COR-L47 (cell line): ENCODE measurements around the gene SERPINA3.
"Not testable (repeated sequence)": the region's sequence is repeated elsewhere in the genome, so short reads cannot be mapped to it uniquely, and the experiment has no call there.

Experiments
- DNase-seq: peaks from one replicate; lab custom pipeline; 2025; lab: John Stamatoyannopoulos, UW

SERPINA3 gene

DNA sequence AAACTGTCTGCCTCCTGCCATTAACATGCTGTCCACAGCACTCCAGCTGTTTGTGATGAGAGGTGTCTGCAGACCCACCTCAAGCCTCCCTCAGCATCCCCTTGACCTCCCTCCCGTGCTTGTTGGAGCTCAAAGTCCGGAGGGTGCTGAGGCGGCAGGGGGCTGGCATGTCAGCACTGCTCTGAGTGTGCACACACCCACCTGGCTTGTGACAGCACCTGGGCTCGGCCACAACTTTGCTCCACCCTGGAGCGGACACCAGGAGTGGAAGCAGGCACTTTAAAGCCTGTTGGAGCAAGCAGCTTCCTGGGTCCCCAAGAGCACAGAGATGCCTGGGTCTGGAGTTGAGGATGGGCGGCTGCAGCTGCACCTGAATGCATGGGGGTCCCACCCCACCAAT is 20.9 kb downstream of the SERPINA3 start:
- DNase-seq = no peak

DNA sequence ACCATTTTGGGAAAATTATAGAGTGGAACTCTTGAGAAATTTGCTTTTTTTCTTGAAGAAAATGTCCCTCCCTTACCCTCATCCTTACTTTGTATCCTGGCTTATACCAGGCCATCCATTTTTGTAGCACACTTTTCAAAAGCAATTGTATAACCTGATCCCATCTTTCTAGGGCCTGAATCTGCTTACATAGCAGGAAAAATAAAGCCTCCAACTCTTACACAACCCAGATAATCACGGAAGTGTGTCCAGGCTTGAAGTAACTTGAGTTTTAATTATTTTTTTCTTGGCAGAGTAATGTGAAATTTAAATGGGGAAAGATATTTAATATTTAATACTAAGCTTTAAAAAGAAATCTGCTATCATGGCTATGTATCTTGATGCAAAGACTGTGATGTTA is 23.0 kb downstream of the SERPINA3 start:
- no peak for DNase-seq

DNA sequence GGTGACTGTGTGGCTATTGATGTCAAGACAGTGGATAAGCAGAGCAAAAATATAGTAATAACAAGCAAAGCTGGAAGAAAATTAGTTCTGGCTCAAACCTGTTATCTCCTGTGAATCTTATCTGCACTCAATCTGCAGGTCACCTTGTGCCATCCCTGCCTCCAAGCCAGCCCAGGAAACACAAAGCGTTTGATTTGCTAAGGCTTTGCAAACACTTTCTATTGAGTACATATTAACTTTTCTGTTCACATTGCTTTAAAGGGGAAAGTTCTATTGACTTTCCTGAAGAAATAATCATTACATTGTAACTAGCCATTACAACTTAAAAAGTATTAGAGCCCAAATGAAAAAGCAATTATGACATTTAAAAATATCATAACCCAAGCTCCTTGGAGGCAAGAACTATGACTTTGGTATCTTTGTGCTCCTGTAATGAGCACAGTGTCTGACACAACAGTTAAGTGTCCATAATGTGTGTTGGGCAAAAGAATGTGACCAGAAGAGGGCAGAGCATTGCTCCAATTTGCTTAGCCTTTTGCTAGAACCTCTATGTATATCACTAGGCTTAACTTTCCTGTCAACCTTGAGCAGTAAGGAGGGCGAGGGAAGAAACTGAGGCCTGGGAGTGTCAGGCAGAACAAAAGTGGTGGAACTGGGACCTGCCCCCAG is 24.7 kb downstream of the SERPINA3 start:
- DNase-seq = no peak

DNA sequence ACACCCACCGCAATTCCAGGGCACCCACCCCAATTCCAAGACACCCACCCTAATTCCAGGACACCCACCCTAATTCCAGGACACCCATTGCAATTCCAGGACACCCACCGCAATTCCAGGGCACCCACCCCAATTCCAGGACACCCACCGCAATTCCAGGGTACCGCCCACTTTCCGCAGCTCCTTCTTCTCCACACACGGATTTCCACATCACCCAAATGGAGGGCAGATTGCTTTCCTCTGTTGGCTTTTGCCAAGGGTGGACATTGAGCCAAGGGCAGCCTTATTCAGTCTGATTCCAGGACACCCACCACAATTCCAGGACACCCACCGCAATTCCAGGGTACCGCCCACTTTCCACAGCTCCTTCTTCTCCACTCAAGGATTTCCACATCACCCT is 25.6 kb downstream of the SERPINA3 start:
- not testable (repeated sequence) for DNase-seq

DNA sequence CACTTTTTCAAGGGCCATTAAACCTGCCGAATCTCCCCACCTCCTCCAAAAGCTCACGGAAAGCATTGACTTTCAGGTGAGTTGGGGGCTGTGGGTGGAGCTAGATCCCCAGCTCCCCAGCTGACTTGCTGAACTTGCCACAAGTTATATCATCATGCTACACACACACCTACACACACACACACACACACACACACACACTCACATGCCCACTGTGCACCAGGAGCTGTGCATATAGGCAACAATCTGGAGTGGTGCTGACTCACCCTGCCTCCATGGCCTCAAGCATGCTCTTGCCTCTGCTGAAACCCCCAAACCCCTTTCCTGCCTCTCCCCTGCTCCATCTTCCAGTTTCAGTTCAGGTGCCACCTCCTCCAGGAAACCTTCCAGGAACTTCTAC is 26.1 kb downstream of the SERPINA3 start:
- no peak for DNase-seq

DNA sequence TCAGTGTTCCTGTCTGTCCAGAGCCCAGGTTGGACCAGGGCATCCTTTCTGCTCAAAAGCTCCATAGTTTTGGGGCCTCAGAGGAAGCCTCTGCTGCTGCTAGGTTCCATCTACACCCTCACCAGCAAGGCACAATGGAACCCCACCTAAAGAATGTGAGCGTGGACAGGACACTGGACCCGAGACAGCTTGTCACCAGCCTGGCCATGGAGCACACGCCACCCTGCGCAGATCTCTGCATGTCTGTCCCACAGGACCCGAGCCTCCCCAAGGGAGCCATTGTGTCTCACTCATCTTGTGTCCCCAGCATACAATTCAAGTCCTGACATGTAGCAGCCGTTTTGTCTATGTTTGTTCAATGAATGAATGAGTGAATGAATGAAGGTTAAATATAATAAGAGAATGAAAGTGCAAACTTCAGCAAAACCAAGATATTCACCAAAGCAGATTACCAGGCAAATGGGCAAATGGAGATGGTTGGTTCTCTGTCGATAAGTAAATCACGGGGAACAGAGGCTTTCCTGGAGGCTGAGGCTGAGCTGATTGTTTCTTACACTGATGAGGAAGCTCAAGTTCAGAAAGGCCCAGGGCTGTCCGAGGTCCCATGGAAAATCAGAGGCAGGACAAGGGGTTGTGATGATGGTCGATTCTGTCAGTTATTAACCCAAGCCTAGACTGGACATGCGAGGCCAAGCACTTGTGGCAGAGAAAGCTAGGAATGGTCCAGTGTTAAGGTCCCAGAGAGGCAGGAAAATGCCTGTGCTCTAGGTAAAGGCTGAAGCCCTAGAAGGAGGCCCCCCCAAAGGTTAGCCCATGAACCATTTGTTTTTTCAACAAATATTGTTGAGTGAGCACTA is 27.0 kb downstream of the SERPINA3 start:
- DNase-seq = no peak

DNA sequence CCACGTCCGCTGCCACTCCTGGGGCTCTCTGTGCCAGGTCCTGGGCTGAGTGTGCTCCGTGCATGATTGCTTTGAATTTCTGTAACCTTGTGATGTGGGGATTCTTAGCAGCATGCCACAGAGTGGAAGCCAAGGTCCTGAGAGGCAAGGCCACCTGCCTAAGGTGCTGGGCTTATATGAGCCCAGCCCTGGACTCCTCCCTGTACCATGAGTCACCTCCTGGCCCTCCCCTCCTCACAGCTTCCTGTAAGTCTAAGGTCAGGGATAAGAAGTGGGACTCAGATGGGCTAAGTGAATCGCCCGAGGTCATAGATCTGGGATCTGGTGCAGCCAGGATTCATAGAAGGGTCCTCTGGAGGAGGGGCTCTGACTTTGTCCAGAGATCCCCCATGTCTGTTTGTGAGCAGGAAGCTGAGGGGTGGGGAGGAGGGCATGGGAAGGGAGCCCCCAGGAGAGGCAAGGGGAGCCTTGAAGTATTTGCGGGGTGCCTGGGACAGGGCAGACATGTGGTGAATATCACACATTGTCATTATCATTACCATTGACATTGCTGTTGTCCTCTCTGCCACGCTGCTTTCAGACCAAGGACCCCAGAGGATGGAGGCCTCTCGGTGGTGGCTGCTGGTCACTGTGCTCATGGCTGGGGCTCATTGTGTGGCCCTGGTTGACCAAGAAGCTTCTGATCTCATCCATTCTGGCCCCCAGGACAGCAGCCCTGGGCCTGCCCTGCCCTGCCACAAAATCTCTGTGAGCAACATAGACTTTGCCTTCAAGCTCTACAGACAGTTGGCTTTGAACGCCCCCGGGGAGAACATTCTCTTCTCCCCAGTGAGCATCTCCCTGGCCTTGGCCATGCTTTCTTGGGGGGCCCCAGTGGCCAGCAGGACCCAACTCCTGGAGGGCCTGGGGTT is 28.8 kb downstream of the SERPINA3 start:
- DNase-seq = no peak

DNA sequence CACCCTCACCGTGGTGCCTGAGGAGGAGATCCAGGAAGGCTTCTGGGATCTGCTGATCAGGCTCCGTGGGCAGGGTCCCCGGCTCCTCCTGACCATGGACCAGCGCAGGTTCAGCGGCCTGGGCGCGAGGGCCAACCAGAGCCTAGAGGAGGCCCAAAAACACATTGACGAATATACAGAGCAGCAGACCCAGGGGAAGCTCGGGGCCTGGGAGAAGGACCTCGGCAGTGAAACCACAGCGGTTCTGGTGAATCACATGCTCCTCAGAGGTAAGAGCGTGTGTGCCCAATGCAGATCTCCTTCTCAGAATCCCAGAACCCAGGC is 29.4 kb downstream of the SERPINA3 start:
- no peak for DNase-seq

DNA sequence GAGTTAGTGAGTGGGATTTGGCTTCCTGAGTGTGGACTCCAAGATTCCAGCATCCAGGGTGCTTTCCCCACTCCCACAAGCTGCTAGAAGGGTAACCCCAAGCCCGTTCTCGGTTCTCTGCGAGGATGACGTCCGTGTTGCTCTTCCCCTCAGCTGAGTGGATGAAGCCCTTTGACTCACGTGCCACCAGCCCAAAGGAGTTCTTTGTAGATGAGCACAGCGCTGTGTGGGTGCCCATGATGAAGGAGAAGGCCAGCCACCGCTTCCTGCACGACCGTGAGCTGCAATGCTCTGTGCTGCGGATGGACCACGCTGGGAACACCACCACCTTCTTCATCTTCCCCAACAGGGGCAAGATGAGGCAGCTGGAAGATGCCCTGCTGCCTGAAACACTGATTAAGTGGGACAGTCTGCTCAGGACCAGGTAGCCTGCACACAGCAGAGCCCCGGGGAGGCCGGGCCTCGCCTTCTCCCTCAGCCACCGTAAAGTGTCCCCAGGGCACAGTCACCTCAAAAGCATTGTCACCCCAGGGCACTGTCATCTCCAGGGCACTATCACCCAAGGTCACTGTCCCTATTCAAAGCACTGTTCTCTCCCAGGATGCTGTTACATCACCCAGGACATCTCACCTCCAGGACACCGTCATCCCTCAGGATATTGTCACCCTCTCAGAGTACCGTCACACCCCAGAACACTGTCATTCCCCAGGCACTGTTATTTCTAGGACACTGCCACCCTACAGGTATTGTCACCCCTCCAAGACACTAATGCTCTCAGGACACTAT is 31.3 kb downstream of the SERPINA3 start:
- no peak for DNase-seq

DNA sequence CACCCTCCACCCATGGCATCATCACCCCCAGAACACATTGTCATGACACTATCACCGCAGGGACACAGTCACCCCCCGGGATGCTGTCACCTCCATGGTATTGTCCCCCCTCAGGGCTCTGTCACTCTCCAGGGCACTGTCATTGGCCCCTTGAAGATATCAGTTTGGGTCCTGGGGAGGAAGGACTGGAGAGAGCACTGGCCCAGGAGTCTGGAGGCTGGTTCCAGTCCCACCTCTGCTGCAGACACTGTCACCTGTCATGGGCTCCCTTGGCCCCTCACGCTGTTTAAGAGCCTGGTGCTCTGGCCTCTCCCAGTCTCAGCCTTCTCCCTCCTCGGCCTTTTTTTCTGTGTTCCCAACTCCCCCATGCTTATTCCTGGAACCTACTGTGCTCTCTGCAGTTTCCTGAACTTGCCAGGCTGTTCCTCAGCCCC is 31.9 kb downstream of the SERPINA3 start:
- DNase-seq = no peak

DNA sequence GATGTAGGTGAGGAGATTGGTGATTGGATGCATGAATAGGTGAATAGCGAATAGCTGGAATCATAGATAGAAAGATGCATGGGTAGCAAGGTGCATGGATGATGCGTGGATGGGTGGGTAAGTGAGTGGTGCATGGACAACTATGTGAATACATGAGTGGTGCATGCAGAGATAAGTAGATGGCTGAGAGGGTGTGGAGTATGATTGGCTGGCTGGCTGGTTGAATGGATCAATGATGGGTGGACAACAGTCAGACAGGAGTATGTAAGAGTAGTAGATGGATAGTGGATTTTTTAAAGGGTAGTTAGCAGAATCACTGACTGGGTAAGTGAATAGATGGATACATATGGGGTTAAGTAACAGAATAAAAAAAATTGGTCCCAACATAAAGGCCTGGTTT is 33.9 kb downstream of the SERPINA3 start:
- DNase-seq = no peak

DNA sequence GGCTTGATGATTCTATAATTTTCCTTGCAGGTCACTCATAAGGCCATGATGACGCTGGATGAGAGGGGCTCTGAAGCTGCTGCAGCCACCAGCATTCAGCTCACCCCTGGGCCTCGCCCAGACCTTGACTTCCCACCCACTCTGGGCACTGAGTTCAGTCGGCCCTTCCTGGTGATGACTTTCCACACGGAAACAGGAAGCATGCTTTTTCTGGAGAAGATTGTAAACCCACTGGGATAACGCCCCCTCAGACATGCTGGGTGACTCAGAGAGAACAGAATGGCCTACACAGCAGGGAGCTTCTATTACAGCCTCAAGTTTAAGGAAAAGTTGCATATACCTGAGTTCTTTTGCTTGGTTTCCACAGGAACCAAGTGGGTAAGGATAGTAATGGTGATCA is 34.3 kb downstream of the SERPINA3 start:
- DNase-seq = no peak

DNA sequence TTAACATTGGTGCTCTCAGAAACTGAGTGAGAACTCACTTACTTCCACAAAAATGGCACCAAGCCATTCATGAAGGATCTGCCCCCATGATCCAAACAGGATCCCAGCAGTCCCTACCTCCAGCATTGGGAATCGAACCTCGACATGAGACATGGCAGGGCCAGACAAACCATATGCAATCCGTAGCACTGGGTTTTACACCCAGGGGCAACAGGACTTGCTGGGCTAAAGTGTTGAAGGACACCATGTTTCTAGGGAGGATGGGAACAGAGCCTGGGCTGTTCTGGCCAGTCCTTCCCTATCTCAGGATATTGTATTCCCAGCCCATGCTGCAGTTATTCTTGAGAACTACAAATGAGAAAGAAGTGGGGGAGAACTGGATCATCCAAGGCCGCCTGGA is 36.6 kb downstream of the SERPINA3 start:
- no peak for DNase-seq

DNA sequence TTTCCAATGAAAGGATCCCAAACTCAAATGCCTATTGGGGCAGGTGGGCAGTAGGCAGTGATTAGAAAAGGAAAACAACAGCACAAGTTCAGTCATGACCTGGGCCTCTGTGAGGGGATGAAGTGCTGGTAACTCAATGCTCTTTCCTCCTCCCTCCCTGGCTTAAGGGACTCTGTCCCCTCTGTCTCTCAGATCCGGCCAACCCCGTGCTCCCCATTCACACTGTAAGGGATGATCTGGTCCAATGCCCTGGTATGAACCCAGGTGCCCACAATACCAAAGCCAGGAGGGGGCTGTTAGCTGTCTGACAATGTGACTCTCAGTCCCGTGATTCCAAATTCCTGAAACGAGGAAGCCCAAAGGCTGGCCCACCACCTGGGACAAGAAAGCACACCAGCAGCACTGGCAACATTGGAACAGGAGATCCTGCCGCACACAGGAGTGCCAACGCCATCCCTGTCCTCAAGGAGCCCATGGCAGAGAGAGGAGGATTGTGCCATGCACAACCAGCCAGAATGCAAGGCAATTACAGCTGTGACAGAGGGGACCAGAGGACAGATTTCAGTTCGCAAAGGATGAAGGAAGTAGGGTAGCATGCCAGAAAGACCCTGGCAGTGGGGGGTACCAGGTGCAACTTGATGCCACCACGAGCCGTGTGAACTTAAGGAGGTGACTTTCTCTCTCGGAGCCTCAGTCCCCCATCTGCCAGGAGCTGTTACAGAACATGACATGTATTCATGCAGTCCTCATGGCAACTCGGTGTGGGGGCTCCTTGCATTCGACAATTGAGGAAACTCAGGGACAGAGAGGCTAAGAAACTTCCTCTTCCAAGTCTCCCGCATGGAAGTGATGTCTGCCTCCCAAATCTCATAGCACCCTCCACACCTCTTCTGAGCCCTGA is 37.6 kb downstream of the SERPINA3 start:
- DNase-seq = no peak

DNA sequence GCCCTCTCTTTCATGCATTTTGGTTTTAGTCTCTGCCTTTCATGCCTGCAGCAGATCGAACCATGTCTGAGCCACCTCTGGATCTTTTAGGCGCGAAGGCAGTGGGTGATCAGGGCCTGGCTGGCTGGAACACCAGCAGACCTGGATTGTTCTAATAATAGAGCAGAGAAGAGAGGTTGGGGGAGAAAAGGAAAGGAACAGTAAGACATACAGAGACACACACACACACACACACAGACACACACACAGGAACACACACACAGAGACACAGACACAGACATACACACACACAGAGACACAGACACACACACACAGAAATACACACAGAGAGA is 38.2 kb downstream of the SERPINA3 start:
- DNase-seq = no peak

DNA sequence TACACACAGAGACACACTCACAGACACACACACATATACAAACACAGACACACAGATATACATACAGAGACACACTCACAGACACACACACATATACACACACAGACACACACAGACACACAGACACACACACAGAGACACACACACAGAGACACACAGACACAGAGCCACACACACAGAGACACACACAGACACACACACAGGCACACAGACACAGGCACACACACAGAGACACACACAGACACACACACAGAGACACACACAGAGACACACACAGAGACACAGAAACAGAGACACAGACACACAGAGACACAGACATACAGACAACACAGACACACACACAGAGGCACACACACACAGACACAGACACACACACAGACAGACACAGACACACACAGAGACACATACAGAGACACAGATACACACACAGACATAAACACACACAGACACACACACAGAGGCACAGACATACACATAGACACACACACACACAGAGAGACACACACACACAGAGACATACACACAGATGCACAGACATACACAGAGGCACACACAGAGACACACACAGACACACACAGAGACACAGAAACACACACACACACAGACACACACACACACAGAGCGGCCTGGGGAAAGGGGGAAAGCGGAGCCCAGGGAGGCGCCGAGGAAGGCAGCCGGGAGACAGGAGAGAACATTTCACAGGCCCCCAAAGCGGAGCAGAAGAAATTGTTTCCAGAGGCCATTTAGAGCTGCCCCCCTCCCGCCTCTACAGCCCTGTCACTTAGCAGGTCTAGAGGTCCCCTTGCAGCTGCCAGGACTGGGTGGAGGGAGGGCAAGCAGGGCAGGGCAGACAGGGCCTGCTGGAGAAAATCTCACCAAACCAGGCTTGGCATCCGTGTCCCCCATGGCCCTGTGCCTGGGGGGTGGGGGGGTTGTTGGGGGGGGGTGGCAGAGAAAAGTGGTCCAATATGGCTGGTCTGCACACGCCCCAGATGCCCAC is 38.9 kb downstream of the SERPINA3 start:
- DNase-seq = no peak

DNA sequence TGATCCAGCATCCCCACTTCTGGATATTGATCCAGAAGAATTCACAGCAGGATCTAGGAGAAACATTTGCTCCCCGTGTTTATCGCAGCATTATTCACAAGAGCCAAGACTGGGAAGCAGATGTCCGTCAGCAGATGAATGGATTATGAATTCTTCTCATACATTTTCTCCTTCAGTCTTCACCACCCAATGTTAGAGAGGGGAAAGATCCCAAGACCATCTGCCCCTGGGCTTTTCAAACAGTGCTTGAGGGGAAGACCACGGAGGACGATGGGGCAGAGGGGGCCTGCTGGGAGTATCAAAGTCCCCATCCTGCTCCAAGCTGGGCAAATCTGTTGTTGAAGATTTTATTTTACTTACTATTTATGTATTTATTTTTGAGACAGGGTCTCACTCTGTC is 41.1 kb downstream of the SERPINA3 start:
- DNase-seq = no peak

DNA sequence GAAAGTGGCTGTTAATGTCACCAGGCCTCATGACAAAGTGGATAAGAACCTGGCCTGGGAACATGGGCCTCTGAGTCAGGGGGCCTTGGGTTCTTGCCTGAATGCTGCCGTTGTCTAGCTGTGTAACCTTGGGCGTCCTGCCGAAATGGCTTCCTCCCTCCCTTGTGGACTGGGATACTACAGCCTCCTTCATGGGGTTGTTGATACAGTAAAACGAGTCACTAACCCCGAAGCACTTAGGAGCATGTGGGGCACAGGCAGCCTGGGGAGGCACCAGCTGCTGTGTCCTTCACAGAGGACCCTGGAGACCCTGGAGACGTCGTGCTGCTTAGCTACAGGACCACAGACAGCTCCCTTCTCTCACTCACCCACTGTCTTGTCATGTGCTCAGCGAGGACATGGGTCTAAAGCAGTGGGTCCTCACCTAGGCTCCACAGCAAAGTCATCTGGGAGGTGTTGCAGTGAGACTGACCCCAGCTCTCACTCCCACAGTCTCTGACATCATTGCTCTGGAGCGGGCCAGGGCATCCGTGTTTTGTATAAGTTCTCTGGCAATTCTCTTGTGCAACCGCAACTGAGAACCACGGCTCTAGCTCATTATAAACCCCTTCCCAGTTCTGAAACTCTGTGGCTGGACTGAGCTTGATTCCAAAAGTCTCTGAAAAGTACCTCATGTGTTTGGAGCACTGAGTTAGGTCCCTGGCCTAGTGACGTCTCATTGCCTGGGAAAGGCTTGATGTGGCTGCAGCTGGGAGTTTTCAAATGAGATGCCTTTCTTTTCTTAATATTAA is 42.1 kb downstream of the SERPINA3 start:
- no peak for DNase-seq

DNA sequence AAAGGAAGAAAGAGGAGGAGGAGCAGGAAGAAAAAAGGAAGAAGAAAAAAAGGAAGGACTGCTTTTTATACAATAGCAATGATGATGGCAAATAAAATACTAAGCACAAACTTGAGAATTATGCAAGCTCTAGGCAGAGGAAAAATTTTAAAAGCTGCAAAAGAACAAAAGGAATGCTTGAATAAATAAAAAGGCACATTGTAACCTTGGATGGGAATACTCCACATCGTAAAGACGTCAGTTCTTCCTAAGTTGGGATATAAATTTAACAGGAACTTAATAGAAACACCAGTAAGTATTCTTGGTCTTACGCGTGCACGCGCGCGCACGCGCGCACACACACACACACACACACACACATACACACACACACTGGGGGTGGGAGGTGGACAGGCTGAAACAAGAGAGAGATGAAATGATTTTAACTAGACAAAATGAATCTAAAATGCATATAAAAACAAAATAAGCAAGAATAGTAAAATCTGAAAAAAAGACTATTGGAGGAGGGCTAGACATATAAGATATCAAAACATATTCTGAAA is 43.0 kb downstream of the SERPINA3 start:
- DNase-seq = no peak
